ENCODE measurements around the gene LIN52. TPM values are rescaled to one million over a fixed set of nuclear protein-coding genes. Genes with fewer than 3 reads are reported as not detected.
A peak's percentile ranks its signal among the peaks of the same experiment; 100 is the strongest.

The LIN52 gene
- total and polyA plus RNA-seq, 4 donors, result 3.8 to 9.9 (median 5.3) TPM

- TF ChIP-seq HNF4A (conservative IDR thresholded peaks at IDR 0.05) (no peak), SP1 (IDR thresholded peaks at IDR 0.05) (no peak), NR2F2 (IDR thresholded peaks at IDR 0.05) (no peak), FOXA1 (IDR thresholded peaks at IDR 0.05) (no peak), RXRA (IDR thresholded peaks at IDR 0.05) (no peak), CTCF (IDR thresholded peaks at IDR 0.05; ENCODE audit: low read depth, low read length, missing input control) (no peak), MAX (IDR thresholded peaks at IDR 0.05) (no peak), JUND (IDR thresholded peaks at IDR 0.05) (no peak), HNF4G (IDR thresholded peaks at IDR 0.05) (no peak)
- TF ChIP-seq, protein P1, sequence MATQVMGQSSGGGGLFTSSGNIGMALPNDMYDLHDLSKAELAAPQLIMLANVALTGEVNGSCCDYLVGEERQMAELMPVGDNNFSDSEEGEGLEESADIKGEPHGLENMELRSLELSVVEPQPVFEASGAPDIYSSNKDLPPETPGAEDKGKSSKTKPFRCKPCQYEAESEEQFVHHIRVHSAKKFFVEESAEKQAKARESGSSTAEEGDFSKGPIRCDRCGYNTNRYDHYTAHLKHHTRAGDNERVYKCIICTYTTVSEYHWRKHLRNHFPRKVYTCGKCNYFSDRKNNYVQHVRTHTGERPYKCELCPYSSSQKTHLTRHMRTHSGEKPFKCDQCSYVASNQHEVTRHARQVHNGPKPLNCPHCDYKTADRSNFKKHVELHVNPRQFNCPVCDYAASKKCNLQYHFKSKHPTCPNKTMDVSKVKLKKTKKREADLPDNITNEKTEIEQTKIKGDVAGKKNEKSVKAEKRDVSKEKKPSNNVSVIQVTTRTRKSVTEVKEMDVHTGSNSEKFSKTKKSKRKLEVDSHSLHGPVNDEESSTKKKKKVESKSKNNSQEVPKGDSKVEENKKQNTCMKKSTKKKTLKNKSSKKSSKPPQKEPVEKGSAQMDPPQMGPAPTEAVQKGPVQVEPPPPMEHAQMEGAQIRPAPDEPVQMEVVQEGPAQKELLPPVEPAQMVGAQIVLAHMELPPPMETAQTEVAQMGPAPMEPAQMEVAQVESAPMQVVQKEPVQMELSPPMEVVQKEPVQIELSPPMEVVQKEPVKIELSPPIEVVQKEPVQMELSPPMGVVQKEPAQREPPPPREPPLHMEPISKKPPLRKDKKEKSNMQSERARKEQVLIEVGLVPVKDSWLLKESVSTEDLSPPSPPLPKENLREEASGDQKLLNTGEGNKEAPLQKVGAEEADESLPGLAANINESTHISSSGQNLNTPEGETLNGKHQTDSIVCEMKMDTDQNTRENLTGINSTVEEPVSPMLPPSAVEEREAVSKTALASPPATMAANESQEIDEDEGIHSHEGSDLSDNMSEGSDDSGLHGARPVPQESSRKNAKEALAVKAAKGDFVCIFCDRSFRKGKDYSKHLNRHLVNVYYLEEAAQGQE (IDR thresholded peaks at IDR 0.05), result no peak
- Histone ChIP-seq H3K36me3 (ENCODE audit: control insufficient read depth in 4 of 4, insufficient read depth in 3 of 4, low read depth in 1 of 4, low read length in 3 of 4) (no peaks in the 10 kb centered on the region), H3K4me1 (ENCODE audit: control insufficient read depth in 4 of 4, insufficient read depth in 4 of 4, low read length in 3 of 4) (peaks cover 11 to 20% (median 14%) of the 10 kb centered on the region in 4 donors), H3K9ac (ENCODE audit: low read depth in 1 of 2, low read length in 2 of 2) (no peak overlapping the region), H3K27ac (ENCODE audit: low read depth in 1 of 2, low read length in 2 of 2) (no peak overlapping the region), H3K27me3 (ENCODE audit: control insufficient read depth in 4 of 4, insufficient read depth in 4 of 4, low read length in 3 of 4) (peaks cover 6 to 27% (median 20%) of the 10 kb centered on the region in 4 donors), H3K9me3 (ENCODE audit: control insufficient read depth in 4 of 4, low read length in 3 of 4) (no peaks in the 10 kb centered on the region), H3K4me3 (ENCODE audit: low read depth in 1 of 3, low read length in 3 of 3) (peak overlapping the region in 1 of 3 donors; percentile 30)
- 12% methylated on average over 14 of the region's 14 CpGs for WGBS
- no peak for DNase-seq (ENCODE audit: low spot score)
These were observed 156.9 kb downstream of the LIN52 start for GRCh38 chr14:74241652-74242017.

- Histone ChIP-seq H3K4me3 (ENCODE audit: low read depth in 1 of 3, low read length in 3 of 3) (no peak overlapping the region), H3K4me1 (ENCODE audit: control insufficient read depth in 4 of 4, insufficient read depth in 4 of 4, low read length in 3 of 4) (peaks cover 11 to 20% (median 14%) of the 10 kb centered on the region in 4 donors), H3K27me3 (ENCODE audit: control insufficient read depth in 4 of 4, insufficient read depth in 4 of 4, low read length in 3 of 4) (peaks cover 6 to 27% (median 20%) of the 10 kb centered on the region in 4 donors), H3K27ac (ENCODE audit: low read depth in 1 of 2, low read length in 2 of 2) (no peak overlapping the region), H3K9me3 (ENCODE audit: control insufficient read depth in 4 of 4, low read length in 3 of 4) (no peaks in the 10 kb centered on the region), H3K36me3 (ENCODE audit: control insufficient read depth in 4 of 4, insufficient read depth in 3 of 4, low read depth in 1 of 4, low read length in 3 of 4) (no peaks in the 10 kb centered on the region), H3K9ac (ENCODE audit: low read depth in 1 of 2, low read length in 2 of 2) (no peak overlapping the region)
- no peak for DNase-seq (ENCODE audit: low spot score)
- 14% methylated on average over 28 of the region's 28 CpGs for WGBS
- TF ChIP-seq NR2F2 (IDR thresholded peaks at IDR 0.05) (no peak), ZBTB33 (IDR thresholded peaks at IDR 0.05) (no peak), MAX (IDR thresholded peaks at IDR 0.05) (no peak), FOXA1 (IDR thresholded peaks at IDR 0.05) (no peak), HNF4G (IDR thresholded peaks at IDR 0.05) (no peak), TAF1 (conservative IDR thresholded peaks at IDR 0.05) (no peak), CTCF (IDR thresholded peaks at IDR 0.05; ENCODE audit: low read depth, low read length, missing input control) (no peak), RAD21 (IDR thresholded peaks at IDR 0.05) (no peak), YY1 (IDR thresholded peaks at IDR 0.05) (no peak), EGR1 (IDR thresholded peaks at IDR 0.05; ENCODE audit: low read depth in 2 of 2) (no peak)
- TF ChIP-seq, protein P1 (IDR thresholded peaks at IDR 0.05), result no peak
These were observed 157.4 kb downstream of the LIN52 start for GRCh38 chr14:74242021-74242779.

Measured in liver (tissue), 9 donors.